Ishikawa (cell line): ENCODE measurements around the gene PIGM.

Source experiments
- CEBPB ChIP-seq: IDR thresholded peaks from 2 replicates; pipeline ENCODE4 v1.6.1; 2012
- EP300 ChIP-seq: IDR thresholded peaks from 2 replicates; pipeline ENCODE4 v1.6.1; 2012; ENCODE audit warnings: borderline replicate concordance
- FOXM1 ChIP-seq: IDR thresholded peaks from 2 replicates; pipeline ENCODE4 v1.6.1; 2012; ENCODE audit warnings: low read depth, borderline replicate concordance
- RAD21 ChIP-seq: IDR thresholded peaks from 2 replicates; pipeline ENCODE4 v1.6.1; 2012; ENCODE audit warnings: low read depth
- TAF1 ChIP-seq: IDR thresholded peaks from 2 replicates; pipeline ENCODE4 v1.6.1; 2012; ENCODE audit warnings: low read depth, mild to moderate bottlenecking
- TCF12 ChIP-seq: IDR thresholded peaks from 2 replicates; pipeline ENCODE4 v1.6.1; 2012; ENCODE audit warnings: low read depth
- TEAD4 ChIP-seq: IDR thresholded peaks from 2 replicates; pipeline ENCODE4 v1.6.1; 2012
- YY1 ChIP-seq: IDR thresholded peaks from 2 replicates; pipeline ENCODE4 v1.6.1; 2012; ENCODE audit warnings: low read depth
- TF ChIP-seq, protein P1 (sequence below): IDR thresholded peaks from 2 replicates; pipeline ENCODE4 v1.6.1; 2012; ENCODE audit warnings: low read depth, mild to moderate bottlenecking
- TF ChIP-seq, protein P2 (sequence below): IDR thresholded peaks from 2 replicates; pipeline ENCODE4 v1.6.1; 2012

DNA sequence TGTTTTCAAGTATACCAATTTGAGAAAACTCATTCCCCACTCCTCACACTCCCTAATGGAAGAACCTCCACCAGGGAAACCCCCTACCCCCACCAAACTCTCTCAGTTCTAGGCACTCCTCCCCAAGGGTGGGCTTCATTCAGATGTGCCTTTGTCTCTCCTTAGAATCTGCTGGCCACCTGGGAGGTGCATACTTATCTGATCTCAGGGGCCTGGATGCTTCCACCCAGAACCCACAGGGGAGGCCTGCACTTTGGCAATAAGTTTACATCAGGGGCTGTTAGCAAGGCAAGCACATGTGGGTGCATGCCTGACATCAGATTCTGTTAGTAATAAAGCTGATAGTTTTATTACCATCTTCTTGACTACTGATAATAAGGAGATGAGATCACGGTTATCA lies 45.3 kb downstream of the PIGM start:
- TF ChIP-seq TAF1 (no peak), YY1 (no peak), RAD21 (no peak), CEBPB (no peak), TCF12 (no peak), EP300 (no peak), FOXM1 (no peak), TEAD4 (no peak)
- TF ChIP-seq, protein P1, sequence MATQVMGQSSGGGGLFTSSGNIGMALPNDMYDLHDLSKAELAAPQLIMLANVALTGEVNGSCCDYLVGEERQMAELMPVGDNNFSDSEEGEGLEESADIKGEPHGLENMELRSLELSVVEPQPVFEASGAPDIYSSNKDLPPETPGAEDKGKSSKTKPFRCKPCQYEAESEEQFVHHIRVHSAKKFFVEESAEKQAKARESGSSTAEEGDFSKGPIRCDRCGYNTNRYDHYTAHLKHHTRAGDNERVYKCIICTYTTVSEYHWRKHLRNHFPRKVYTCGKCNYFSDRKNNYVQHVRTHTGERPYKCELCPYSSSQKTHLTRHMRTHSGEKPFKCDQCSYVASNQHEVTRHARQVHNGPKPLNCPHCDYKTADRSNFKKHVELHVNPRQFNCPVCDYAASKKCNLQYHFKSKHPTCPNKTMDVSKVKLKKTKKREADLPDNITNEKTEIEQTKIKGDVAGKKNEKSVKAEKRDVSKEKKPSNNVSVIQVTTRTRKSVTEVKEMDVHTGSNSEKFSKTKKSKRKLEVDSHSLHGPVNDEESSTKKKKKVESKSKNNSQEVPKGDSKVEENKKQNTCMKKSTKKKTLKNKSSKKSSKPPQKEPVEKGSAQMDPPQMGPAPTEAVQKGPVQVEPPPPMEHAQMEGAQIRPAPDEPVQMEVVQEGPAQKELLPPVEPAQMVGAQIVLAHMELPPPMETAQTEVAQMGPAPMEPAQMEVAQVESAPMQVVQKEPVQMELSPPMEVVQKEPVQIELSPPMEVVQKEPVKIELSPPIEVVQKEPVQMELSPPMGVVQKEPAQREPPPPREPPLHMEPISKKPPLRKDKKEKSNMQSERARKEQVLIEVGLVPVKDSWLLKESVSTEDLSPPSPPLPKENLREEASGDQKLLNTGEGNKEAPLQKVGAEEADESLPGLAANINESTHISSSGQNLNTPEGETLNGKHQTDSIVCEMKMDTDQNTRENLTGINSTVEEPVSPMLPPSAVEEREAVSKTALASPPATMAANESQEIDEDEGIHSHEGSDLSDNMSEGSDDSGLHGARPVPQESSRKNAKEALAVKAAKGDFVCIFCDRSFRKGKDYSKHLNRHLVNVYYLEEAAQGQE = no peak
- TF ChIP-seq, protein P2, sequence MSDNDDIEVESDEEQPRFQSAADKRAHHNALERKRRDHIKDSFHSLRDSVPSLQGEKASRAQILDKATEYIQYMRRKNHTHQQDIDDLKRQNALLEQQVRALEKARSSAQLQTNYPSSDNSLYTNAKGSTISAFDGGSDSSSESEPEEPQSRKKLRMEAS = no peak
